NCI-H2107 (cell line): ENCODE data around the gene AADACL3.
"Not testable (repeated sequence)": the region's sequence is repeated elsewhere in the genome, so short reads cannot be mapped to it uniquely, and the experiment has no call there.

Experiments used
- DNase-seq: peaks from one replicate; lab custom pipeline; 2025; lab: John Stamatoyannopoulos, UW

AADACL3 gene, protein sequence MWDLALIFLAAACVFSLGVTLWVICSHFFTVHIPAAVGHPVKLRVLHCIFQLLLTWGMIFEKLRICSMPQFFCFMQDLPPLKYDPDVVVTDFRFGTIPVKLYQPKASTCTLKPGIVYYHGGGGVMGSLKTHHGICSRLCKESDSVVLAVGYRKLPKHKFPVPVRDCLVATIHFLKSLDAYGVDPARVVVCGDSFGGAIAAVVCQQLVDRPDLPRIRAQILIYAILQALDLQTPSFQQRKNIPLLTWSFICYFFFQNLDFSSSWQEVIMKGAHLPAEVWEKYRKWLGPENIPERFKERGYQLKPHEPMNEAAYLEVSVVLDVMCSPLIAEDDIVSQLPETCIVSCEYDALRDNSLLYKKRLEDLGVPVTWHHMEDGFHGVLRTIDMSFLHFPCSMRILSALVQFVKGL

DNA sequence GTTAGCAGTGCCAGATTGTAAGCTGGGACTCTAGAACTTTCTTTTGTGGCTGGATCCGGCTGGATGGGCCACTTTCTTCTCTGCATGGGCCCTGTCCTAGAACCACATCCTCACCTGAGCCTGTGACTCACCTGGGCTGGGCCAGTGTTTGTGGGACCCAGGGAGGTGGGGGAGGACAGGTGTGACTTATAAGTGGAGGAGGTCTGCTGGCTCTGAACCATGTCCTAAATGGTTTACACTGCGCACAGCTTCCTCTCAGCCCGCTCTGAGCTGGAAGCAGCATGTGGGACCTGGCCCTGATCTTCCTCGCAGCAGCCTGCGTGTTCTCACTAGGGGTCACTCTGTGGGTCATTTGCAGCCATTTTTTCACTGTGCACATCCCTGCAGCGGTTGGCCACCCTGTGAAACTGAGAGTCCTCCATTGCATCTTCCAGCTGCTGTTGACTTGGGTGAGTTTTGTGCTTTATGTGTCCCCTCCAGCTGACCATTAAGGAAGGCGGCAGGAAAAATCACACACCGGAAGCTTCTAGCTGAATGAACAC lies at the start of gene AADACL3:
AADACL3 (plus strand) TSS at position 215 of the 542 bp plus-strand sequence; CDS start at position 282, 67 bp downstream.
- no peak for DNase-seq

GRCh38 chr1:12666141-12666735 lies 49.7 kb upstream of the AADACL3 start:
- DNase-seq: no peak

DNA sequence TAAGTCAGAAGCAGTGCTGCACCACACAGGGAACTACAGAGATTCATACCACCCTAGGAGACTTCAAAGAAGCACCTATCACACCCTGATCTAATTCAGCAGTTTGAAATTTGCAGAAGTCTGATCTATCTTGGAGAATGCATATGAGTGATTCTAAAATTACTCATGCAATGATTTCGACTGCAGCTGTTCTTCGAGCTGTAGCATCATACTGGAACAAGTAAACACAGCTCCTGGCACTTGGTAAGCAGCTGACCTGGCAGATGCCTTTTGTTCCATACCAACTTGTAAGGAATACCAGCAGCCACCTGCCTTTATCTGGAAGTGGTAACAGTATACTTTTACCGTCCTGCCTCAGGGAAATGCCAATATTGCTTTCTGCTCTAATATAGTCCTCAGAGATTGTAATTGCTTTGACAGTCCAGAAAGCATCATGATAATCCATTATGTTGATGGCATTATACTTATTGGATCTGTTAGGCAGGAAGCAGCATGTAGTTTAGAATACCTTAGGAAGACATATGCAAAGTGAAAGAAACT lies 46.3 kb upstream of the AADACL3 start:
- DNase-seq: no peak

- DNase-seq: no peak
These were observed 41.6 kb upstream of the AADACL3 start for GRCh38 chr1:12674358-12674757.

DNA sequence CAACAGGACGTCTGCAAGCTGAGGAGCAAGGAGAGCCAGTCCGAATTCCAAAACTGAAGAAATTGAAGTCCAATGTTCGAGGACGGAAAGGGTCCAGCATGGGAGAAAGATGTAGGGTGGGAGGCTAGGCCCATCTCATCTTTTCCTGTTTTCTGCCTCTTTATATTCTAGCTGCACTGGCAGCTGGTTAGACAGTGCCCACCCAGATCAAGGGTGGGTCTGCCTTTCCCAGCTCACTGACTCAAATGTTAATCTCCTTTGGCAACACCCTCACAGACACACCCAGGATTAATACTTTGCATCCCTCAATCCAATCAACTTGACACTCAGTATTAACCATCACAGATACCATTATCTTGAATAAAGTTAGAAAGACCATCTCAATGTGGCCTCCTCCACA lies 39.8 kb upstream of the AADACL3 start:
- DNase-seq: not testable (repeated sequence)

GRCh38 chr1:12677565-12677964 lies 38.3 kb upstream of the AADACL3 start:
- DNase-seq: no peak

DNA sequence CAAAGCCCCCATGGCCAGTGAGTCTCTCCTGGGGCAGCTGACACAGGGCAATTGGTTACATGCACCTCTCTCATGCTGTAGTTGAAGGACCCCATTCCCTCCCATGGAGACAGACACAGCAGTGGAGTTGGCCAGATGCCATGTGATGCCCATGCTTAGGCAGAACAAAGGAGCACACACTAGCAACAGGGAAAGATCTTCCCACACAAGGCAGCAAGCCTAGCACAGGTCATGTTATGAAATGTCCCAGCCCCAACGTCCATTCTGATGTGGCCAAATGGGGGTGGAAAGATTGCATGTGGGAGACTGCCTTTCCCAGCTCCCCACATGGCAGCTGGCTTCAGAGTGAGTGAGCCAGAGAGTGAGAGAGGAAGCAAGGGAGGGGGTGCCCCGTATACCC lies 37.6 kb upstream of the AADACL3 start:
- DNase-seq: no peak

DNA sequence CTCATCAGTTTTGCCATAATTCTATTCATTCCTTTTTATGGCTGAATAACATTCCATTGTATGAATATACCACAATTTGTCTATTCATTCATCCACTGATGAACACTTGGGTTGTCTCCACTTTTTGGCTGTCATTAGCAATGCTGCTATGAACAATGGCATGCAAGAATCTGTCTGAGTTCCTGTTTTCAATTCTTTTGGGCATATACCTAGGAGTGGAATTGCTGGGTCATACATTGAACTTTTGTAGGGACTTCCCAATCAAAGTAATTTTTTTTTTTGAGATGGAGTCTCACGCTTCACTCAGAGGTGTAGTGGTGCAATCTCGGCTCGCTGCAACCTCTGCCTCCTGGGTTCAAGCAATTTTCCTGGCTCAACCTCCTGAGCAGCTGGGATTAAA lies 37.1 kb upstream of the AADACL3 start:
- no peak for DNase-seq

DNA sequence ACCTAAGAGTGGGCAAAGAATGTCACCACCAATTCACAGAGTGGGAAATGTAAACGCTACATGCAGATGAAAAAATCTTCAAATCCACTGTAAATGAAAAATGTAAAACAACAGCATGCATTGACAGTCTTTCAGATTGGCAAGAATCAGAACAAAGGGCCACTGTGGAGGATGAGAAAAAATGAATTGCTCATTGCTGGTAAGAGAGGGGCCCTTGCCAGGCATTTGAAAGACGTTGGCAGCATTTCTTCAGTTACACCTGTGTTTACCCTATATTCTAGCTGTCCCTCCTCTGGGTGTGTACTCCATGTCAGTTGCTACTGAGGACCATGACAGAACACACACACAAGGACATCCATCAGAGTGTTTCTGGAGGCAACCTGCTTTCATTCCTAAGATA lies 25.8 kb upstream of the AADACL3 start:
- no peak for DNase-seq

- DNase-seq: no peak
These were observed 22.7 kb upstream of the AADACL3 start for GRCh38 chr1:12692967-12693782.

DNA sequence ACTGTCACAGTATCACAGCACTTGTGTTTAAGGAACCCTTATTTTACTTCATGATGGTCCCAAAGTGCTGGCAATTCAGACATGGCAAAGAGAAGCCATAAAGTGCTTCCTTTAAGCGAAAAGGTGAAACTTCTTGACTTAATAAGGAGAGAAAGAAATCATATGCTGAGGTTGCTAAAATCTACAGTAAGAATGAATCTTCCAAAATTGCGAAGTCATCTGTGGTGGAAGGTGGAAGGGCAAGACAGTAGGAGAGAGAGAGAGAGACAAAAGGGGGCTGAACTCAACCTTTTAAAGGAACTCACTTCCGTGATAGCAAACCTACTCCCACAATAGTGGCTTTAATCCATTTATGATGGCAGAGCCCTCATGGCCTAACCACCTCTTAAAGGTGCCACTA lies 19.3 kb upstream of the AADACL3 start:
- no peak for DNase-seq

GRCh38 chr1:12697397-12697796 lies 18.5 kb upstream of the AADACL3 start:
- DNase-seq: no peak

- no peak for DNase-seq
These were observed 12.0 kb upstream of the AADACL3 start for GRCh38 chr1:12703821-12704451.

DNA sequence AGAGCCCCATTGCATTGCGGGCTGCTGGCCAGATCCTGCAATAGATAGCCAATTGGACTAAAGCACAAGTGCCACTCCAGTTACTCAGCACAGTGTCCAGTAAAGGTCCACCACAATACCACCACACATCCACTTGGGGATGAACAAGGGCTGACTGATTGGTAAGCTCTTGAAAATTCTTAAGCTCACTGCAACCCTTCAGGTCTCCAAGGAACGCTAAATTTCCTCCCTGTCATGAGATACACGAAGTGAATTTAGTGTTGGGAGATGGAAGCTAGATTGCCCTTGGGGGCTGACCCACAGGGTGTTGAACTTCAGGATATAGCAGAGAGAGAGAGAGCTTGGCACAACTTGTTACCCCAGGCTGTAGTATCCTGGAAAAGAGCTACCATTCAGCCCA lies 9.8 kb upstream of the AADACL3 start:
- DNase-seq: no peak

DNA sequence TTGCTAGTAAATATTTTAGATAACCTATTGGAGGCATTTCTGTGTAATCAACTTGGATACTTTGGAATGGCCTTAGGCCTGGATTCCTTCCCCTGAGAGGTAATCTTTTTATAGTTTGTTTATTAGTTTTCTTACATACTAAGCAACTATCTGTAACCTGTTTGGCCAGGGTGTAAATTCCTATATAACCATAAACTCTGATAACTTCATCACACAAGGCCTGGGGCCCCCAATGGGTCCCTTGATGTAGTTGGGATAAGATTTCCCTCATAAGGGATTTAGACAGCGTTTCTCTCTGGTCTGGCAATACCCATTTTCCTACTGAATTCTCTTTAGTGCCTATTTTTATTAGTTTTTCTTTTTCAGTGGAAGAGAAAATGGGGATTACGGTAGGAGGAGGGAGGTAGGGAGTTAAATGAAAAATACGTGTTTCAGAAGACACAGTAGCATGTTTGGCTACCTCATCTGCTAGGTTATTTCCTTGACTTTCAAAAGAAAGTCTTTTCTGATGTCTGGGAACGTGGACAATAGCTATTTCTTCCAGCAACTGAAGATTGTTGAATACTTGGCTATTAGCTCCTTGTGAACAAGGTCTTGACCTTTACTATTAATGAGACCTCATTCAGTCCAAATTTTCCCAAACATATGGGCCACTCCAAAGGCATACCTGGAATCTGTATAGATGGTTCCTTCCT lies 7.4 kb upstream of the AADACL3 start:
- no peak for DNase-seq

GRCh38 chr1:12709091-12709491 lies 6.8 kb upstream of the AADACL3 start:
- no peak for DNase-seq

DNA sequence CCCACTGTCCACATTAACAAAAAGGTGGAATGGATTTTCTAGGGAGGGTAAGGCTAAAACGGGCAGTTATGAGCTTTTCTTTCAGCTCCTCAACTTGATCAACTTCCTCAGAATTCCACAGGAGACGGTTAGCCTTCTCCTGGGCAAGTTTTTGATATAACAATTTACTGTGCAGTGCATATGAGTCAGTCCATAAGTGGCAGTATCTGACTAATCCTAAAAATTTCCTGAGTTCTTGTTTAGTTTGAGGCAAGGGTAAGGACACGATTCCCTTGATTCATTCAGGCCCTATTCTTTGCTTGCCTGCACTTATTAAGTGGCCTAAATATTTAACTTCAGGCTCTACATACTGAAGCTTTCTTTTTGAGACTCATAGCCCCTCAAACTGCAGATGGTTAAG lies 6.2 kb upstream of the AADACL3 start:
- no peak for DNase-seq

- no peak for DNase-seq
These were observed 4.4 kb upstream of the AADACL3 start for GRCh38 chr1:12711536-12711935.

- DNase-seq: no peak
These were observed 3.8 kb upstream of the AADACL3 start for GRCh38 chr1:12712076-12712475.

DNA sequence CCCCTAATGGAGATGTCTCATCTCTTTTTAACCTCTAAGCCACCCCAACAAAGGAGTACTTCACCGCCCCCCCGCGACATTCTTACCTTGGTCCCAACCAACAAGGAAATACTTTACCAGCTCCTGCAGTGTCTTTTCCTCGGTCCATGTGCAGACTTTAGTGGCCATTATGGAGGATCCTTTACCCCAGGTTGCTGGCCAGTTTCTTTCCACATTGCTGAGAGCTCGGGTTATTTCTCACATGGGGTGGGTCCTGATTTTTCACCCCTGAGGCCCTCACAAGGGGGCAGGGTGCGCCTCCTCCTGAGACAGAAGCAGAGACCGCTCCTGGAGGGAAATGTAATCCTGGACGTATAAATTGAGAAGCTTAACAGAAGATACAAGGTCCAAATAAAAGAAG lies 3.0 kb upstream of the AADACL3 start:
- no peak for DNase-seq

GRCh38 chr1:12713651-12714050 lies 2.3 kb upstream of the AADACL3 start:
- not testable (repeated sequence) for DNase-seq
